Psoas muscle (tissue), 8 donors: ENCODE data around the gene CDC37L1. TPM values are rescaled to one million over a fixed set of nuclear protein-coding genes. Genes with fewer than 3 reads are reported as not detected.

Experiments used
- ATAC-seq, 4 donors: fragments of 200-7000 bp; cut with Tn5 transposase; one replicate each; pipeline ENCODE4 v1.9.1; 2020; ENCODE audit warnings: moderate library complexity in 3 of 4, mild to moderate bottlenecking in 2 of 4
- DNase-seq, 2 donors: peaks; one replicate each; pipeline ENCODE4 v3.0.0-alpha.2; 2020
- H3K27ac ChIP-seq: fragments of 200-600 bp; one replicate; pipeline ENCODE4 v1.8.0; 2022
- H3K27me3 ChIP-seq, 3 donors: fragments of 200-600 bp in 1 of 3; one replicate each; pipeline versions ENCODE4 v1.6.1 to v1.8.0; 2013 to 2022; ENCODE audit warnings: low read length in 2 of 3, mild to moderate bottlenecking in 2 of 3, moderate library complexity in 1 of 3; ENCODE audit not compliant: insufficient read depth in 3 of 3
- H3K36me3 ChIP-seq, 2 donors: fragments of 200-600 bp in 1 of 2; one replicate each; pipeline versions ENCODE4 v1.6.1 to v1.8.0; 2013 to 2022; ENCODE audit warnings: low read depth in 1 of 2, mild to moderate bottlenecking in 1 of 2, moderate library complexity in 1 of 2; ENCODE audit not compliant: insufficient read depth in 1 of 2
- H3K4me1 ChIP-seq: fragments of 200-600 bp; one replicate; pipeline ENCODE4 v1.8.0; 2022
- H3K4me3 ChIP-seq: fragments of 200-600 bp; one replicate; pipeline ENCODE4 v1.8.0; 2022; ENCODE audit warnings: mild to moderate bottlenecking
- H3K9me3 ChIP-seq: fragments of 200-600 bp; one replicate; pipeline ENCODE4 v1.8.0; 2022
- WGBS, 3 donors: extraction: QIAGEN DNeasy Blood & Tissue Kit; methylation state at CpG; one replicate each; pipeline versions ENCODE4 v1.1.6 to v1.1.7; 2013; 5-methylcytosine and 5-hydroxymethylcytosine counted together
- intact Hi-C, 2 donors: fragments of 100-400 bp; cut with DNase I; formaldehyde crosslinking; loops; one replicate each; pipeline versions ENCODE4 v1.11.0 to v1.14.2; 2022
- polyA plus RNA-seq, 3 donors: library from polyadenylated mRNA; stranded (reverse); fragments of 200-250 nt; gene quantifications; one replicate each; pipeline ENCODE4 v1.2.3, GENCODE V29; 2013
- total RNA-seq, 4 donors: library from RNA; stranded (reverse); fragmentation: NEBNext Ultra II Directional in 2 of 4; extraction: Animal tissue kit (Norgen Biotek cat#: 25700) in 2 of 4; gene quantifications; one replicate each; pipeline versions ENCODE4 v1.2.1 to v1.2.4, GENCODE V29; 2021 to 2023
- TF ChIP-seq, protein P1 (sequence below): fragments of 200-600 bp; IDR thresholded peaks from one replicate; pipeline ENCODE4 v1.8.0; 2022; ENCODE audit warnings: antibody characterized with exemption
- donor health status: healthy with polysubstance abuse.
- donor health status: DM: no; HTN: no; CAD: no; lungs with moderate emphysema.
- donor health status: Bipolar disorder and iron deficiency.
- donor health status: healthy.
- donor health status: DM: yes; HTN: yes; CAD: no.
- donor health status: DM: no; HTN: no; CAD: no.
- donor health status: DM: no; HTN: no; CAD: no.
- donor health status: DM: yes; HTN: yes; CAD: no.

Gene CDC37L1
- total and polyA plus RNA-seq, 7 donors = 46.7 to 184 (median 87.8) TPM

DNA sequence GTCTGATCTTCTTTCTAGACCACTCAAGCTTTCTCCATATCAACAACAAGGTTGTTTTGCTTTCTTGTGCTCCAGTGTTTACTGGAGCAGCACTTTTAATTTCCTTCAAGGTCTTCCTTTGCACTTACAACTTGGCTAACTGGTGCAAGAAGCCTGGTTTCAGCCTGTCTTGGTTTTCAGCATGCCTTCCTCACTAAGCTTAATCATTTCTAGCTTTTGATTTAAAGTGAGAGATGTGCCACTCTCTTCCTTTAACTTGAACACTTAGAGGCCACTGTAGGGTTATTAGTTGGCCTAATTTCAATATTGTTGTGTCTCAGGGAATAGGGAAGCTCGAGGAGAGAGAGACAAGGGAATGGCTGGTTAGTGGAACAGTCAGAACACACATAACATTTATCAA, 48.2 kb downstream of the CDC37L1 start:
- no peaks in the 10 kb centered on the region for H3K4me1 ChIP-seq
- intact Hi-C loops = loop anchor here in 1 of 2 donors (5.0 kb wide), 1 partner anchor 35 kb away; no protein-coding TSS in a partner anchor
- 46 to 59% (median 53%) methylated on average over 1 of the region's 1 CpG for WGBS, 3 donors

DNA sequence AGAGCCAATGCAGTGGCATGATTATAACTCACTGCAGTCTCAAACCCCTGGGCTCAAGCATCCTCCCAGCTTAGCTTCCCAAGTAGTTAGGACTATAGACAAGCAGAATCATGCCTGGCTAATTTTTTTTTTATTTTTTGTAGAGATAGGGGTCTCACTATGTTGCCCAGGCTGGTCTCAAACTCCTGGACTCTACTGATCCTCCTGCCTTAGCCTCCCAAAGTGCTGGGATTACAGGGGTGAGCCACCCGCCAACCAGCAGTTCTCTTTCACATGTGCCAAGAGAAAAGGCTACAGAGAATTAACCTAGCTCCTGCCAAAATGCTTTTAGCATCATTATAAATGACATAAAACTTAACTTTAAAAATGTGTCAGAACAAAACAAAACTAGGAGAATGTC, 53.5 kb downstream of the CDC37L1 start:
- ATAC-seq = no peak
- TF ChIP-seq, protein P1, sequence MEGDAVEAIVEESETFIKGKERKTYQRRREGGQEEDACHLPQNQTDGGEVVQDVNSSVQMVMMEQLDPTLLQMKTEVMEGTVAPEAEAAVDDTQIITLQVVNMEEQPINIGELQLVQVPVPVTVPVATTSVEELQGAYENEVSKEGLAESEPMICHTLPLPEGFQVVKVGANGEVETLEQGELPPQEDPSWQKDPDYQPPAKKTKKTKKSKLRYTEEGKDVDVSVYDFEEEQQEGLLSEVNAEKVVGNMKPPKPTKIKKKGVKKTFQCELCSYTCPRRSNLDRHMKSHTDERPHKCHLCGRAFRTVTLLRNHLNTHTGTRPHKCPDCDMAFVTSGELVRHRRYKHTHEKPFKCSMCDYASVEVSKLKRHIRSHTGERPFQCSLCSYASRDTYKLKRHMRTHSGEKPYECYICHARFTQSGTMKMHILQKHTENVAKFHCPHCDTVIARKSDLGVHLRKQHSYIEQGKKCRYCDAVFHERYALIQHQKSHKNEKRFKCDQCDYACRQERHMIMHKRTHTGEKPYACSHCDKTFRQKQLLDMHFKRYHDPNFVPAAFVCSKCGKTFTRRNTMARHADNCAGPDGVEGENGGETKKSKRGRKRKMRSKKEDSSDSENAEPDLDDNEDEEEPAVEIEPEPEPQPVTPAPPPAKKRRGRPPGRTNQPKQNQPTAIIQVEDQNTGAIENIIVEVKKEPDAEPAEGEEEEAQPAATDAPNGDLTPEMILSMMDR = no peak
- Histone ChIP-seq H3K36me3 (no peaks in the 10 kb centered on the region), H3K4me1 (peaks cover 4% of the 10 kb centered on the region), H3K9me3 (no peaks in the 10 kb centered on the region), H3K27ac (no peak overlapping the region), H3K4me3 (no peak overlapping the region), H3K27me3 (no peaks in the 10 kb centered on the region)
- intact Hi-C loops = no loop called here
- no peak for DNase-seq
- WGBS, 3 donors = 95 to 100% (median 96%) methylated on average over 1 of the region's 1 CpG

More for the DNA sequence above, 48.2 kb downstream of the CDC37L1 start:
- TF ChIP-seq, protein P1 = no peak
- DNase-seq (no peak), ATAC-seq (no peak)
- Histone ChIP-seq H3K4me3 (no peak overlapping the region), H3K9me3 (no peaks in the 10 kb centered on the region), H3K27ac (no peak overlapping the region), H3K36me3 (peaks cover 0 to 11% of the 10 kb centered on the region in 2 donors), H3K27me3 (no peaks in the 10 kb centered on the region)

DNA sequence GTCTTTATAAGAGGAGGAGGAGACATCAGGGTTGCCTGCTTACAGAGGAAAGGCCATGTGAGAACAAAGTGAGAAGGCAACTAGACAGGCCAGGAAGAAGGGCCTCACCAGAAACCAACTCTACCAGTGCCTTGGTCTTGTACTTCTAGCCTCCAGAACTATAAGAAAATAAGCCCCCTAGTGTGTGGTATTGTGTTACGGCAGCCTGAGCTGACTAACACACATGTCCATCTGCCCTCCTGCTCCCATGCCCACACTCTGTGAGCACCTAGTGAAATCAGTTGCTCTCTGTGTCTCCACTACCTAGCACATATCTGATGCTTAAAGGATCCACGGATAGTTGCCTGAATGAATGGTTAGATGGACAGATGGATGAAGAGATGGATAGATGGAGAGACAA, 54.8 kb downstream of the CDC37L1 start:
- intact Hi-C loops = no loop called here
- no peak for ATAC-seq
- no peaks in the 10 kb centered on the region for H3K27me3 ChIP-seq

DNA sequence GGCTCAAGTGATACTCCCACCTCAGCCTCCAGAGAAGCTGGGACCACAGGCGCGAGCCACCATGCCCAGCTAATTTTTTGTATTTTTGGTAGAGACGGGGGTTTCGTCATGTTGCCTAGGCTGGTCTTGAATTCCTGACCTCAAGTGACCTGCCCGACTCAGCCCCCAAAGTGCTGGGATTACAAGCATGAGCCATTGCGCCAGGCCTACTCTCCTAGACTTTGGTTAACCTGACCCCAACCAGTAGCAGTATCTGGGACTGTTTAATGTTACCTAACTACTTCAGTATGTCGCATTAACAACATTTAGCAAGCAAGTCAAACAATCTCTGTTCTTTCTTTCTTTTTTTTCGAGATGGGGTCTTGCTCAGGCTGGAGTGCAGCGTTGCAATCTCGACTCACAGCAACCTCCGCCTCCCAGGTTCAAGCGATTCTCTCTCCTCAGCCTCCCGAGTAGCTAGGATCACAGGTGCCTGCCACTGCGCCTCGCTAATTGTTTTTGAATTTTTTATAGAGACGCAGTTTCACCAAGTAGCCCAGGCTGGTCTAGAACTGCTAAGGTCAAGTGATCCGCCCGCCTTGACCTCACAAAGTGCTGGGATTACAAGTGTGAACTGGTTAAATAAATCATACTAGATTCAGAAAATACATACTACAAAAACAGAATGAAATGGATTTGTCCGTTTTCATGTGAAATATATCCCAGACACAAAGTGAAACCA, 59.7 kb downstream of the CDC37L1 start:
- Histone ChIP-seq H3K27ac (peak overlapping the region; percentile 85), H3K4me1 (peaks cover 13% of the 10 kb centered on the region), H3K27me3 (no peaks in the 10 kb centered on the region), H3K9me3 (no peaks in the 10 kb centered on the region), H3K4me3 (peak overlapping the region; percentile 80), H3K36me3 (peaks cover 0 to 7% of the 10 kb centered on the region in 2 donors)
- TF ChIP-seq, protein P1 = no peak
- WGBS, 3 donors = 81 to 84% (median 83%) methylated on average over 19 of the region's 19 CpGs
- no peak for DNase-seq
- intact Hi-C loops = no loop called here
- no peak for ATAC-seq

More for the DNA sequence above, 54.8 kb downstream of the CDC37L1 start:
- no peak for DNase-seq
- TF ChIP-seq, protein P1 = no peak
- no peaks in the 10 kb centered on the region for H3K9me3 ChIP-seq
- 91 to 98% (median 94%) methylated on average over 2 of the region's 2 CpGs for WGBS, 3 donors
- H3K27ac ChIP-seq = no peak overlapping the region
- peaks cover 8% of the 10 kb centered on the region for H3K4me1 ChIP-seq
- no peak overlapping the region for H3K4me3 ChIP-seq
- H3K36me3 ChIP-seq = peaks cover 0 to 7% of the 10 kb centered on the region in 2 donors
